Endodermal cell (in vitro differentiated cells): ENCODE data around the gene CHRD. TPM values are rescaled to one million over a fixed set of nuclear protein-coding genes. Genes with fewer than 3 reads are reported as not detected.
"Not testable (repeated sequence)": the region's sequence is repeated elsewhere in the genome, so short reads cannot be mapped to it uniquely, and the experiment has no call there.

Experiments used
- DNase-seq: peaks from one replicate; pipeline ENCODE4 v3.0.0-alpha.2; 2017
- H3K27ac ChIP-seq: 2 replicates; pipeline ENCODE4 v1.5.1; 2013; ENCODE audit warnings: mild to moderate bottlenecking, low read depth, low read length, moderate library complexity
- H3K27me3 ChIP-seq: 2 replicates; pipeline ENCODE4 v1.6.1; 2013; ENCODE audit warnings: mild to moderate bottlenecking, low read length, moderate library complexity; ENCODE audit not compliant: insufficient read depth, control insufficient read depth, poor library complexity, severe bottlenecking
- H3K36me3 ChIP-seq: 2 replicates; pipeline ENCODE4 v1.7.0; 2013; ENCODE audit warnings: mild to moderate bottlenecking, low read length, moderate library complexity; ENCODE audit not compliant: control insufficient read depth, insufficient read depth
- H3K4me1 ChIP-seq: one replicate; pipeline ENCODE4 v1.7.0; 2013; ENCODE audit warnings: low read length; ENCODE audit not compliant: control insufficient read depth, insufficient read depth
- H3K4me3 ChIP-seq: 2 replicates; pipeline ENCODE4 v1.5.1; 2013; ENCODE audit warnings: mild to moderate bottlenecking, low read length, moderate library complexity
- H3K9ac ChIP-seq: 2 replicates; pipeline ENCODE4 v1.6.1; 2013; ENCODE audit warnings: mild to moderate bottlenecking, low read length, moderate library complexity; ENCODE audit not compliant: poor library complexity, severe bottlenecking; ENCODE audit errors: extremely low read depth
- H3K9me3 ChIP-seq: 2 replicates; pipeline ENCODE4 v1.6.1; 2013; ENCODE audit warnings: mild to moderate bottlenecking, low read length, moderate library complexity; ENCODE audit not compliant: control insufficient read depth
- H3K27ac Mint-ChIP-seq: 2 replicates; pipeline ENCODE4 v1.8.0; 2020; ENCODE audit warnings: mixed read lengths
- H3K27me3 Mint-ChIP-seq: 2 replicates; pipeline ENCODE4 v1.8.0; 2021; ENCODE audit warnings: mild to moderate bottlenecking, mixed read lengths; ENCODE audit not compliant: insufficient read depth
- H3K36me3 Mint-ChIP-seq: 2 replicates; pipeline ENCODE4 v1.8.0; 2020; ENCODE audit warnings: low read depth, mixed read lengths
- H3K4me1 Mint-ChIP-seq: 2 replicates; pipeline ENCODE4 v1.8.0; 2020; ENCODE audit warnings: mixed read lengths
- H3K4me3 Mint-ChIP-seq: 2 replicates; pipeline ENCODE4 v1.8.0; 2020; ENCODE audit warnings: mild to moderate bottlenecking, moderate library complexity, mixed read lengths
- H3K9me3 Mint-ChIP-seq: 2 replicates; pipeline ENCODE4 v1.8.0; 2020; ENCODE audit warnings: mild to moderate bottlenecking, mixed read lengths
- CTCF ChIP-seq: fragments of 200-600 bp; sonication (generic); conservative IDR thresholded peaks from 2 replicates; pipeline ENCODE4 v1.5.0; 2021; ENCODE audit warnings: antibody characterized with exemption, mild to moderate bottlenecking
- WGBS, 2 experiments: methylation state at CpG; one replicate each; pipeline versions ENCODE4 v1.1.5 to v1.1.7; 2013; ENCODE audit warnings: missing lambda C conversion rate in 2 of 2, mixed read lengths in 1 of 2; ENCODE audit not compliant: insufficient coverage in 1 of 2, insufficient read length in 1 of 2; 5-methylcytosine and 5-hydroxymethylcytosine counted together
- total RNA-seq, 2 donors: library from RNA; stranded (reverse); fragmentation: NEBNext Ultra II Directional in 1 of 2; extraction: Animal tissue kit (Norgen Biotek cat#: 25700) in 1 of 2; gene quantifications; 2 replicates in 1 of 2; 3 replicates in 1 of 2; pipeline ENCODE4 v1.2.1, GENCODE V29; 2021

CHRD gene
- total RNA-seq, 2 donors from 2014 or later = 5.0 to 17.4 TPM

- H3K27ac Mint-ChIP-seq = no peak overlapping the region
- H3K36me3 ChIP-seq = no peaks in the 10 kb centered on the region
- no peaks in the 10 kb centered on the region for H3K27me3 ChIP-seq
- H3K4me1 ChIP-seq = no peaks in the 10 kb centered on the region
- DNase-seq = no peak
- 88 to 95% methylated on average over 4 to 6 of the region's 6 CpGs for WGBS, 2 experiments
- no peak for TF ChIP-seq CTCF
- H3K4me1 Mint-ChIP-seq = no peaks in the 10 kb centered on the region
- no peaks in the 10 kb centered on the region for H3K9me3 ChIP-seq
- no peaks in the 10 kb centered on the region for H3K36me3 Mint-ChIP-seq
- H3K9ac ChIP-seq = no peak overlapping the region
- H3K9me3 Mint-ChIP-seq = no peaks in the 10 kb centered on the region
- H3K27ac ChIP-seq = peak overlapping the region; percentile 83
- no peaks in the 10 kb centered on the region for H3K27me3 Mint-ChIP-seq
- no peak overlapping the region for H3K4me3 Mint-ChIP-seq
- H3K4me3 ChIP-seq = no peak overlapping the region
Measured at GRCh38 chr3:184428561-184429175, 48.8 kb downstream of the CHRD start.

GRCh38 chr3:184429786-184430185, 49.9 kb downstream of the CHRD start:
- Histone ChIP-seq H3K4me1 (no peaks in the 10 kb centered on the region), H3K36me3 (no peaks in the 10 kb centered on the region), H3K9me3 (no peaks in the 10 kb centered on the region), H3K9ac (no peak overlapping the region), H3K27me3 (no peaks in the 10 kb centered on the region), H3K4me3 (no peak overlapping the region), H3K27ac (no peak overlapping the region)
- Mint-ChIP-seq H3K27me3 (no peaks in the 10 kb centered on the region), H3K4me3 (no peak overlapping the region), H3K9me3 (no peaks in the 10 kb centered on the region), H3K36me3 (no peaks in the 10 kb centered on the region), H3K4me1 (no peaks in the 10 kb centered on the region), H3K27ac (no peak overlapping the region)
- 83 to 89% methylated on average over 4 of the region's 4 CpGs for WGBS, 2 experiments
- DNase-seq = no peak
- TF ChIP-seq CTCF = no peak

DNA sequence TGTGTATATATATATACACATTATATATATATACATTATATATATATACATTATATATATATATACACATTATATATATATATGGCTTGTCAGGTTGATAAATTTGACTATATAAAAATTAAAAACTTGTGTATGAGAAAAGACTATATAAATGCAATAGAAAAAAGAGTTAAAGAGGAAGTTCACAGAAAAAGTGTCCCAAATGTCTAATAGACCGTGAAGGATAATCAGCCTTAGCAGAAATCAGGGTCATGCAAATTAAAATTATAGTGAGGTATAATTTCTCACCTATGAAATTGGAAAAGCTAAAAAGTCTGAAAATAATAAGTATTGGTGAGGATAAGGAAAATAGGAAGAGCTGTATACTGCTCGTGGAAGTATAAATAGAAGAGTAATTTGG, 51.1 kb downstream of the CHRD start:
- no peaks in the 10 kb centered on the region for H3K36me3 ChIP-seq
- H3K9ac ChIP-seq = no peak overlapping the region
- DNase-seq = no peak
- no peaks in the 10 kb centered on the region for H3K9me3 ChIP-seq
- H3K27ac Mint-ChIP-seq = no peak overlapping the region
- no peaks in the 10 kb centered on the region for H3K4me1 ChIP-seq
- H3K27ac ChIP-seq = no peak overlapping the region
- H3K4me1 Mint-ChIP-seq = no peaks in the 10 kb centered on the region
- no peak for TF ChIP-seq CTCF
- no peak overlapping the region for H3K4me3 ChIP-seq
- 88 to 92% methylated on average over 2 of the region's 2 CpGs for WGBS, 2 experiments
- no peaks in the 10 kb centered on the region for H3K36me3 Mint-ChIP-seq
- no peak overlapping the region for H3K4me3 Mint-ChIP-seq
- no peaks in the 10 kb centered on the region for H3K9me3 Mint-ChIP-seq
- H3K27me3 Mint-ChIP-seq = no peaks in the 10 kb centered on the region
- no peaks in the 10 kb centered on the region for H3K27me3 ChIP-seq

GRCh38 chr3:184433178-184433577, 53.3 kb downstream of the CHRD start:
- H3K27ac Mint-ChIP-seq, H3K4me3 Mint-ChIP-seq, DNase-seq, H3K9me3 Mint-ChIP-seq, H3K36me3 Mint-ChIP-seq, H3K9ac ChIP-seq, H3K4me1 Mint-ChIP-seq, H3K4me1 ChIP-seq, H3K9me3 ChIP-seq, H3K27ac ChIP-seq, H3K4me3 ChIP-seq, H3K27me3 ChIP-seq, H3K27me3 Mint-ChIP-seq, H3K36me3 ChIP-seq: not testable (repeated sequence)
- 82% methylated on average over 2 of the region's 2 CpGs; no CpG with 5 or more reads in 1 of the 2 experiments for WGBS, 2 experiments
